Heart right ventricle (tissue), 16 donors: ENCODE data around the gene SAMD11. TPM values are rescaled to one million over a fixed set of nuclear protein-coding genes. Genes with fewer than 3 reads are reported as not detected.

Experiments used
- ATAC-seq, 8 donors: fragments of 200-7000 bp; cut with Tn5 transposase; one replicate each; pipeline ENCODE4 v1.9.1; 2020; ENCODE audit warnings: mild to moderate bottlenecking in 8 of 8, moderate library complexity in 8 of 8, moderate number of reproducible peaks in 1 of 8
- DNase-seq, 2 donors: peaks; one replicate each; pipeline ENCODE4 v3.0.0-alpha.2; 2020
- H3K27ac ChIP-seq, 10 donors: fragments of 200-600 bp; sonication (generic) in 2 of 10; one replicate each; pipeline versions ENCODE4 v1.5.0 to v1.8.0; 2020 to 2022; ENCODE audit warnings: mild to moderate bottlenecking in 3 of 10
- H3K27me3 ChIP-seq, 7 donors: fragments of 200-600 bp; one replicate each; pipeline ENCODE4 v1.8.0; 2021 to 2022; ENCODE audit warnings: mild to moderate bottlenecking in 2 of 7
- H3K36me3 ChIP-seq, 9 donors: fragments of 200-600 bp; sonication (generic) in 1 of 9; one replicate each; pipeline versions ENCODE4 v1.5.0 to v1.8.0; 2020 to 2022; ENCODE audit warnings: mild to moderate bottlenecking in 2 of 9
- H3K4me1 ChIP-seq, 9 donors: fragments of 200-600 bp; sonication (generic) in 1 of 9; one replicate each; pipeline versions ENCODE4 v1.5.0 to v1.8.0; 2020 to 2022; ENCODE audit warnings: mild to moderate bottlenecking in 4 of 9
- H3K4me3 ChIP-seq, 10 donors: fragments of 200-600 bp; sonication (generic) in 2 of 10; one replicate each; pipeline versions ENCODE4 v1.5.0 to v1.8.0; 2020 to 2022; ENCODE audit warnings: mild to moderate bottlenecking in 7 of 10, moderate library complexity in 2 of 10
- H3K9me3 ChIP-seq, 11 donors: fragments of 200-600 bp in 10 of 11; sonication (generic) in 2 of 11; one replicate each; pipeline versions ENCODE4 v1.5.0 to v1.8.0; 2013 to 2022; ENCODE audit warnings: mild to moderate bottlenecking in 2 of 11, control low read depth in 1 of 11, moderate library complexity in 1 of 11
- WGBS, 2 donors: extraction: QIAGEN DNeasy Blood & Tissue Kit; methylation state at CpG; one replicate each; pipeline ENCODE4 v1.1.7; 2013; ENCODE audit warnings: inconsistent platforms in 1 of 2; 5-methylcytosine and 5-hydroxymethylcytosine counted together
- intact Hi-C, 10 donors: fragments of 100-400 bp; cut with DNase I; formaldehyde crosslinking; loops; one replicate each; pipeline versions ENCODE4 v1.11.1 to v1.14.2; 2022
- polyA plus RNA-seq, 2 donors: library from polyadenylated mRNA; stranded (reverse); fragments of 200-250 nt; gene quantifications; one replicate each; pipeline ENCODE4 v1.2.3, GENCODE V29; 2013
- total RNA-seq, 10 donors: library from RNA; stranded (reverse); fragmentation: NEBNext Ultra II Directional in 3 of 10; extraction: Animal tissue kit (Norgen Biotek cat#: 25700) in 3 of 10; gene quantifications; one replicate each; pipeline versions ENCODE4 v1.2.1 to v1.2.4, GENCODE V29; 2021 to 2023
- TF ChIP-seq, protein P1 (sequence below), 9 donors: fragments of 200-600 bp; sonication (generic) in 2 of 9; IDR thresholded peaks; one replicate each; pipeline versions ENCODE4 v1.5.0 to v1.8.0; 2021 to 2022; ENCODE audit warnings: antibody characterized with exemption in 9 of 9, mild to moderate bottlenecking in 5 of 9, moderate library complexity in 1 of 9
- donor health status: Arrhythmogenic right ventricular cardiomyopathy.
- donor health status: ischemic (EF 13 %, LVEDD 7.1; RV severe dilation, severe dysfunction).
- donor health status: healthy with polysubstance abuse.
- donor health status: DM: no; HTN: yes; CAD: no.
- donor health status: DM: no; HTN: no; CAD: no.
- donor health status: ischemic (EF 25% LVEDD 6.9; RV normal size, moderate dysfunction).
- donor health status: ischemic (EF 25% LVEDD 5.7; RV mildly dilated, moderate dysfunction).
- donor health status: healthy.
- donor health status: DM: yes; HTN: yes; CAD: no.
- donor health status: Ischemic cardiomyopathy.
- donor health status: ischemic (EF 35%, LVEDD 5.7; RV mildly dilated, moderate dysfunction).
- donor health status: nonischemic (EF 11% LVEDD 7.7; RV severe dilation, severe dysfunction).
- donor health status: DM: yes; HTN: yes; CAD: no.
- donor health status: PGD.
- donor health status: ischemic (EF 29% LVEDD 5.4; RV normal size, mild dysfunction).
- donor health status: nonischemic (EF 23%, LVEDD 6.1; RV moderate dilation, normal function).

Gene SAMD11
- total and polyA plus RNA-seq, 12 donors: 0.87 to 2.4 (median 1.3) TPM

- TF ChIP-seq, protein P1, sequence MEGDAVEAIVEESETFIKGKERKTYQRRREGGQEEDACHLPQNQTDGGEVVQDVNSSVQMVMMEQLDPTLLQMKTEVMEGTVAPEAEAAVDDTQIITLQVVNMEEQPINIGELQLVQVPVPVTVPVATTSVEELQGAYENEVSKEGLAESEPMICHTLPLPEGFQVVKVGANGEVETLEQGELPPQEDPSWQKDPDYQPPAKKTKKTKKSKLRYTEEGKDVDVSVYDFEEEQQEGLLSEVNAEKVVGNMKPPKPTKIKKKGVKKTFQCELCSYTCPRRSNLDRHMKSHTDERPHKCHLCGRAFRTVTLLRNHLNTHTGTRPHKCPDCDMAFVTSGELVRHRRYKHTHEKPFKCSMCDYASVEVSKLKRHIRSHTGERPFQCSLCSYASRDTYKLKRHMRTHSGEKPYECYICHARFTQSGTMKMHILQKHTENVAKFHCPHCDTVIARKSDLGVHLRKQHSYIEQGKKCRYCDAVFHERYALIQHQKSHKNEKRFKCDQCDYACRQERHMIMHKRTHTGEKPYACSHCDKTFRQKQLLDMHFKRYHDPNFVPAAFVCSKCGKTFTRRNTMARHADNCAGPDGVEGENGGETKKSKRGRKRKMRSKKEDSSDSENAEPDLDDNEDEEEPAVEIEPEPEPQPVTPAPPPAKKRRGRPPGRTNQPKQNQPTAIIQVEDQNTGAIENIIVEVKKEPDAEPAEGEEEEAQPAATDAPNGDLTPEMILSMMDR (IDR thresholded peaks at IDR 0.05): no peak
- H3K27me3 ChIP-seq: peaks cover 0 to 4% (median 0%) of the 10 kb centered on the region in 7 donors
- no peaks in the 10 kb centered on the region for H3K9me3 ChIP-seq
- peak within 1 kb of the TSS in 3 of 10 donors; percentile 10 to 86 (median 69) for H3K27ac ChIP-seq
- 0 to 1% methylated on average over 66 to 105 of the region's 109 CpGs for WGBS, 2 donors
- H3K4me3 ChIP-seq: peak within 1 kb of the TSS; percentile 50 to 100 (median 96)
- DNase-seq (peak; percentile 70 to 85), ATAC-seq (peak in 7 of 8 donors; percentile 10 to 60 (median 41))
- intact Hi-C loops: loop anchor here in 1 of 10 donors (5.0 kb wide), 1 partner anchor 53 kb away; no protein-coding TSS in a partner anchor
- peaks cover 12 to 33% (median 23%) of the 10 kb centered on the region in 9 donors for H3K4me1 ChIP-seq
- peaks cover 0 to 27% (median 9%) of the 10 kb centered on the region in 9 donors for H3K36me3 ChIP-seq
These were observed 36.8 kb downstream of the SAMD11 start, which contains the start of gene KLHL17 for GRCh38 chr1:960363-961131. TSS of gene KLHL17 (plus strand) at chr1:960584. CDS start at chr1:960694, 110 bp downstream.

GRCh38 chr1:961132-961669, 37.5 kb downstream of the SAMD11 start:
- peak overlapping the region in 2 of 10 donors; percentile 10 to 62 for H3K27ac ChIP-seq
- intact Hi-C loops: loop anchor here in 1 of 10 donors (5.0 kb wide), 1 partner anchor 54 kb away; no protein-coding TSS in a partner anchor

GRCh38 chr1:962381-963300, 38.9 kb downstream of the SAMD11 start:
- DNase-seq: no peak
- H3K27ac ChIP-seq: no peak overlapping the region
- intact Hi-C loops: loop anchor here in 1 of 10 donors (5.0 kb wide), 1 partner anchor 55 kb away; no protein-coding TSS in a partner anchor
- H3K27me3 ChIP-seq: peaks cover 0 to 12% (median under 1%) of the 10 kb centered on the region in 7 donors
- WGBS, 2 donors: 95% methylated on average over 57 of the region's 57 CpGs
- TF ChIP-seq, protein P1 (IDR thresholded peaks at IDR 0.05): no peak
- peaks cover 0 to 12% (median 0%) of the 10 kb centered on the region in 9 donors for H3K36me3 ChIP-seq
- ATAC-seq: no peak
- H3K4me3 ChIP-seq: no peak overlapping the region
- H3K9me3 ChIP-seq: no peaks in the 10 kb centered on the region
- peaks cover 11 to 40% (median 32%) of the 10 kb centered on the region in 9 donors for H3K4me1 ChIP-seq

More at GRCh38 chr1:961132-961669, 37.5 kb downstream of the SAMD11 start:
- no peak for DNase-seq
- no peaks in the 10 kb centered on the region for H3K9me3 ChIP-seq
- TF ChIP-seq, protein P1 (IDR thresholded peaks at IDR 0.05): no peak
- H3K4me1 ChIP-seq: peaks cover 12 to 36% (median 27%) of the 10 kb centered on the region in 9 donors
- H3K27me3 ChIP-seq: peaks cover 0 to 4% (median 0%) of the 10 kb centered on the region in 7 donors
- no peak for ATAC-seq
- H3K4me3 ChIP-seq: peak overlapping the region; percentile 50 to 100 (median 94)
- H3K36me3 ChIP-seq: peaks cover 0 to 20% (median 7%) of the 10 kb centered on the region in 9 donors
- 33 to 41% methylated on average over 39 to 56 of the region's 56 CpGs for WGBS, 2 donors
